NCI-H510A (cell line): ENCODE results near the gene CIBAR2.

Experiments used
- DNase-seq: peaks from one replicate; lab custom pipeline; 2025; lab: John Stamatoyannopoulos, UW

Gene CIBAR2

DNA sequence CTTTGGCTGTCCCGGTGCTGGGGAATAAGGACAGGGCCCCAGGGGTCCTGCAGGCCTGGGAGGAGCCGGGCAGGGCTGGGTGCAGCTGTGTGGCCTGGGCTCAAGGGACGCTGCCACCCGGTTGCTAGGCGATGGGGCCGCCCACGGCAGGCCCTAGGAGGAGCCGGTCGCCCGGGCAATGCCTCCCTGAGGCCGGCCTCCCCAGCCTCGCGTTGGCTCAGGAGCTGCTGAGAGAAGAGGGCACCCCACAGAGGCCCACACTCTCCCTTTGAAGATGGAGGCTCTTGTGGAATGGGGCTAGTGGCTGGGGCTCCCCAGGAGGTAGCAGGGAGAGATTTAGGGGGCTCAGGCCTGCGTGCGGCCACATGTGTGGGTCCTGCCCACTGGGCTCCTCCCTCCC, at the start of gene CIBAR2:
Gene CIBAR2 (minus strand): TSS at position 109 of the 400 bp plus-strand sequence. CDS start 120 bp downstream, outside the sequence.
- peak; percentile 61 for DNase-seq

DNA sequence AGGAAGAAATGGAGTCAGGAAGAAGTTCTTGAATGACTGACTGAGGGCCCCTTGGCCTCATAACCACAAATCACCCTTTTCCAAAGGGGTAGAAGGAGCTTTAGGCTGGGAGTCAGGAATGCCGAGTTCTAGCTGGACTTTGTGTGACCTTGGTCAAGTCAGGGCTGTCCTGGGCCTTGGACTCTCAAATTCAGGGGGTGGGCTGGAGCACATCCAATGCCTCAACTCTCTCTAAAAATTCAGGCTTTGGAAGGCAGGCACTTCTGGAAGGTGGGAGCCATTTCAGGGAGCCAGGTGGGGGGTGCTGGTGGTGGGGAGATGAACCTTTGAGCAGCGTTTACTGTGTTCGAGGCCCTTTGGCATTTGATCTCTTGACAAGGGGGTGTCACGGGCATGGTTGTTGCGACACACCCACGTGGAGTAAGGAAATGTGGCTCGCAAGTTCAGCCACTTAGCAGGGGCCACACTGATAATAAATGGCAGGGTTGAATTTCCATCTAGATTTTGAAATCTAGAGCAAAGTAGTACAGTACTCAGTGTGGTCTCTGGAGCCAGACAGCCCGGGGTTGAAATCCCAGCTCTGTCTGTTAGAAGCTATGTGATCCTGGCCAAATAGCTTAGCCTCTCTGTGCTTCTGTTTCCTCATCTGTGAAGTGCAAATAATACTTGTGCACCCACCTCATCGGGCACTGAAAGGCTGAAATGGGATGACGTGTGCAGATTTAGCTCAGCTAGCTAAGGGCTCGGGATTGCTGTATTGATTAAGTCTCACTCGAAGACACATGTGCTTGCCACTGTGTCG, 47.1 kb upstream of the CIBAR2 start:
- no peak for DNase-seq

DNA sequence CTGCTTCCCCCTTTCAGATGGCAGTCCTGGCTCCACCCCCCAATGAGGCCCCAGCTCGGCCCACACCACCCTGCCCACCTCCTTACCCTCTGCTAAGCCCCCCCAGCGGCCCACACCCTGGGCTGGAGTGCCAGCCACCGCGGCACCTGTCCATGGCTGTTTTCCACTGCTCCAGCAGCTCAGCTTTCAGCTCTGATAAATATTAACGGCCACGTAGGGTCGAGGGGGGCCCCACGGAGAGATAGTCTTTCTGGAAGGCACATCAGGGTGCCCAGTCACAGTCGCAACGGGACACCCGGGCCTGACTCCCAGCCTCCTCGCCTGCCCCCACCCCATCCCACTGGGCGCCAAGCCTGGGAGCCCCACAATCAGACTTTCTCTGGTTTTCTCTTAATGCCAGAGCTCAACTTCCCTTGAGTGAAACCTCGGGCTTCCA, 46.5 kb upstream of the CIBAR2 start:
- DNase-seq = no peak

- no peak for DNase-seq
These were observed 45.8 kb upstream of the CIBAR2 start for GRCh38 chr16:85157813-85158742.

DNA sequence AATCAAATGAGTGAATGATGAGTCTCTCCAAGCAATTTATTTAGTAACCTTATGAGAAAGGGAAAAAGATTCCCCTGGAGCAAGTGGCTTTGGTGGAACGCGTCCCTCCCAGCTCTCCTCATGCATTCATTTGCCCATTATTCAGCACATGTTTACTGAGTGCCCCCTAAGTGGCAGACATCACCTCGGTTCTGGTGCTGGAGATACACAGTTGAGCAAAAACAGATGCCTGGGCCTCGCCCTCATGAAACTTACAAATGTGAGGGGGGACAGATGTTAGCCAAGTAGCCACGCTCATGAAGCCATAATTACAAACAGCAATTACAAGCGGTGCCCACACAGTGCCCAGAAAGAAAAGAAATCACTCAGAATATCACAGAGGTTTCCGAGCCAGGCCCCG, 45.1 kb upstream of the CIBAR2 start:
- DNase-seq = no peak

- DNase-seq = no peak
These were observed 44.6 kb upstream of the CIBAR2 start for GRCh38 chr16:85156869-85157268.

DNA sequence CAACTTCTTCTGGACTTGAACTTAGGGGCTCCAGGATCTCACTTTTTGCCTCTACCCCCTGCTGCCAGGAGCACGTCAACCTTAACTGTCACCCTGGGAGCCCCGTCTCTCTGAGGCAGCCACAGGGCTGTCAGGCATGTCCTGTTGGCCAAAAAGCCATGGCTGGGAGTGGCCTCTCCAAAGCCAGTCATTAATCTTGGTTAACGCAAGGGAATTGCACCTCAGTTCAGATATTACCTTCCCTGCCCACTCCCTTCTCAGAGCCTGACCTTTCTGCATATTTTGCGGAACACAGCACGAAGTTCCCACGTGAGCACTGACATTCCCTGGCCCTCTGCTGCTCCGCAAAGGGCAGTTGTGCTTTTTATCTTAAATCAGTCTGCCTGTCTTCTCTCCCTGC, 44.2 kb upstream of the CIBAR2 start:
- no peak for DNase-seq

GRCh38 chr16:85153656-85154091, 41.4 kb upstream of the CIBAR2 start:
- DNase-seq = peak; percentile 56

- no peak for DNase-seq
These were observed 40.8 kb upstream of the CIBAR2 start for GRCh38 chr16:85153046-85153445.

DNA sequence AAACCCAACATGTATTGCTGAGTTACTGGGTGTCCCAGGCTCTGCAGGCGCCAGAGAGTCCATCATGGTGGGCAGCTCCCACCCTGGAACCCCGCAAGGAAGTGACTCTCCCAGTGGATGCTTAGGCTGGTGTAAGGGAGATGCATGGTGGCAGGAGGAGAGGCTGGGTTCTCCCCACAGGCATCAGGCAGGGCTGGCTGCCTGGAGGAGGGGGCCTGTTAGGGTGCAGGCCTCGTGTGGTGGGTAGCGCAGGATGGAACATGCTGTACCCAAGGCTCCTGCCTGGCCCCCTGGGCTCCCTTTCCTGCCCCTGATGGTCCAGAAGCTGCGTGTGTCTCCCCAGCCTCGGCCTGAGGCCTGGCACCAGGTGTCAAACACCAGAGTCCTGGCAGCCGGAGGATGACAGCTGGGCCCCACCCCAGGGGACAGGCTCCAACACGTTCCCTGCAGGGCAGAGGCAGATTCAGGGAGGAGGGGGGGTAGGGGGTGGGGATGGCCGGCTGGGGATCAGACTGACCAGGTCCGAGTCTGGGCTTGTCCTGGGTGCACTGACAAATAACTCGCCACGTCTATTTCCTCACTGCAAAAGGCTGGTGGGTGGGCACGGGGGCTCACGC, 40.2 kb upstream of the CIBAR2 start:
- DNase-seq = no peak

DNA sequence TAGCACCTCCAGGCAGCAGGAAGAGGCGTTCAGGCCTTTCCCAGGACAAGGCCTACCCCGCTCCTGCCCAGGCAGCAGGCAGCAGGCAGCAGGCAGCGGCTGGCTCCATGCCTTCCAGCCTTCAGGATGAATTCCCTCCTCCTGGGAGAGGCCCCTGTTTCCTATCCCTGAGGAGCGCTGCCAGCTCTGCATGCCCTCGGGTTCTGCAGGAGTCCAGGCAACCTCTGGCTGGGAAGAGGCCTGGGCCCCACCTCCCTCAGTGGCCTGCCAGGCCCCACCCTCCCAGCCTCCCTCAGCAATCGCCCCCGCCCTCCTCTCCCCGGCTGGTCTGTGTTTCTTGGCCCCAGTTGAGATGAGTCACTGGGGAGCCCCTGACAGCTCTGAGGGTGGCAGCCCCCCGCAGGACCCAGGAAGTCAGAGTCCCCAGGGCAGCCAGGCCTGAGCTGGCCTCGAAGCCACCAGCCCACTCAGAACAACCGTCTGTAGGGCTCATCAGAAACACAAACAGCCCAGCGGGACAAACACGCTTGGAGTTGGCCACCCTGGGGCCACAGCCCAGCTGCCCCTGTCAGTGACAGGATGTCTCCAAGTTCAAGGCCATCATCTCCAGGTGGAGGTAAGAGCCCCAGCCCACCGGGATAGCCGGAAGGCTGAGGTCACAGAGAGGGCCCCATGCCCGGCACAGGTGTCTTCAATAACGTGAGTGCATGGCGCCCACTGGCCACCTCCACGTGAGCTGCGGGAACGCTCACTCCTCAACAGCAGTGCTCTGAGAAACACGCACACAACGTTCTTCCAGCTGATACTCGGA, 39.5 kb upstream of the CIBAR2 start:
- DNase-seq = no peak

GRCh38 chr16:85151079-85151602, 38.9 kb upstream of the CIBAR2 start:
- DNase-seq = no peak

GRCh38 chr16:85150331-85150940, 38.2 kb upstream of the CIBAR2 start:
- DNase-seq = no peak

- no peak for DNase-seq
These were observed 37.5 kb upstream of the CIBAR2 start for GRCh38 chr16:85149776-85150175.

- DNase-seq = no peak
These were observed 36.7 kb upstream of the CIBAR2 start for GRCh38 chr16:85148931-85149330.

- DNase-seq = no peak
These were observed 34.8 kb upstream of the CIBAR2 start for GRCh38 chr16:85146922-85147651.

DNA sequence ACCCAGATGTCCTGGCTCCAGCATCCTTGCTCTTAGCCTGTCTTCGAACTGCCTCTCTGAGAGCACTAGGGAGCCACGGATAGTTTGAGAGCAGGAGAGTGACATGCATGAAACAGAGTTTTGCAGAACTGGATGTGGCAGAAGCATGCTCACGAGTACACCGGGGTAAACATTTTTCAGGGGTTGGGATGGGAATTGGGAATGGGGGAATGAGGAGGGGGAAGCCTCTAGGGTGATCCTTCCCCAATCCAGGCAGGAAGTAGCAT, 34.2 kb upstream of the CIBAR2 start:
- DNase-seq = no peak

GRCh38 chr16:85145734-85146531, 33.7 kb upstream of the CIBAR2 start:
- DNase-seq = no peak

DNA sequence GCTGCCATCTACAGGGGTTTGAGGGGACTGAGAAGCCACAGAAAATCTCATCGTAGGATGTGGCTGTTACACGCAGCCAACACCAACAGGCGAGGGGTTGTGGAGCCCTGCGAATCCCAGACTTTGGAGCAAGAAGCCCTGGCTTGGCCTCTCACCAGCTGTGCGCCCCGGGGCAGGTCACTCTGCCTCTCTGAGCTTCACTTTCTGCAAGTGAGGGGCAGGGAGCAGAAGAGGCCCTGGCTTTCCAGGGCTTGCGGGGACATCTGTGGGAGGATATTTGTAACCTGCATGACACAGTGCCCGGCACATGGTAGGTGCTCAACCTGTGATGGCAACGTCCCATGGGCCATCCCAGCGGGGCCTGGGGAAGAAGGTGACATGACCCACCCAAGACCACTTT, 32.9 kb upstream of the CIBAR2 start:
- DNase-seq = no peak
